ENCODE results near the gene DARS1. TPM values are rescaled to one million over a fixed set of nuclear protein-coding genes. Genes with fewer than 3 reads are reported as not detected.

DARS1 gene
- total RNA-seq, 2 donors from 2014 or later, result 54.9 to 57.2 TPM

GRCh38 chr2:135948141-135948540 is 37.3 kb downstream of the DARS1 start:
- Histone ChIP-seq H3K9me3 (no peaks in the 10 kb centered on the region), H3K4me3 (no peak overlapping the region), H3K4me1 (replicated peaks) (no peaks in the 10 kb centered on the region), H3K36me3 (no peaks in the 10 kb centered on the region), H3K27ac (no peak overlapping the region), H3K27me3 (replicated peaks; ENCODE audit: insufficient read depth) (no peaks in the 10 kb centered on the region)
- DNase-seq (ENCODE audit: low spot score), result no peak
- WGBS, result 94% methylated on average over 1 of the region's 1 CpG
- TF ChIP-seq CTCF (IDR thresholded peaks at IDR 0.05) (no peak), POLR2A (IDR thresholded peaks at IDR 0.05) (no peak), POLR2AphosphoS5 (IDR thresholded peaks at IDR 0.05) (no peak)
- intact Hi-C loops (cut with DNase I), result no loop called here

- whole genome bisulfite sequencing, result 98% methylated on average over 2 of the region's 2 CpGs
- Histone ChIP-seq H3K4me1 (replicated peaks) (no peaks in the 10 kb centered on the region), H3K27me3 (replicated peaks; ENCODE audit: insufficient read depth) (no peaks in the 10 kb centered on the region), H3K4me3 (no peak overlapping the region), H3K9me3 (no peaks in the 10 kb centered on the region), H3K36me3 (no peaks in the 10 kb centered on the region), H3K27ac (no peak overlapping the region)
- no peak for DNase-seq (ENCODE audit: low spot score)
- no peak for TF ChIP-seq POLR2A (IDR thresholded peaks at IDR 0.05)
- TF ChIP-seq POLR2AphosphoS5 (IDR thresholded peaks at IDR 0.05), result no peak
- no peak for TF ChIP-seq CTCF (IDR thresholded peaks at IDR 0.05)
- intact Hi-C loops (cut with DNase I), result no loop called here
These were observed 37.9 kb downstream of the DARS1 start for GRCh38 chr2:135947483-135947882.

GRCh38 chr2:135945526-135945925 is 39.9 kb downstream of the DARS1 start:
- intact Hi-C loops (cut with DNase I), result no loop called here
- no peaks in the 10 kb centered on the region for H3K9me3 ChIP-seq
- H3K27me3 ChIP-seq (replicated peaks; ENCODE audit: insufficient read depth), result no peaks in the 10 kb centered on the region
- no peak overlapping the region for H3K4me3 ChIP-seq
- 56% methylated on average over 3 of the region's 3 CpGs for WGBS
- no peak for DNase-seq (ENCODE audit: low spot score)
- H3K27ac ChIP-seq, result no peak overlapping the region
- TF ChIP-seq POLR2AphosphoS5 (IDR thresholded peaks at IDR 0.05) (no peak), CTCF (IDR thresholded peaks at IDR 0.05) (no peak), POLR2A (IDR thresholded peaks at IDR 0.05) (no peak)
- no peaks in the 10 kb centered on the region for H3K4me1 ChIP-seq (replicated peaks)
- no peaks in the 10 kb centered on the region for H3K36me3 ChIP-seq

- H3K4me1 ChIP-seq (replicated peaks), result no peaks in the 10 kb centered on the region
- no peaks in the 10 kb centered on the region for H3K36me3 ChIP-seq
- TF ChIP-seq POLR2A (IDR thresholded peaks at IDR 0.05) (no peak), POLR2AphosphoS5 (IDR thresholded peaks at IDR 0.05) (no peak), CTCF (IDR thresholded peaks at IDR 0.05) (no peak)
- intact Hi-C loops (cut with DNase I), result no loop called here
- no peak for DNase-seq (ENCODE audit: low spot score)
- H3K27me3 ChIP-seq (replicated peaks; ENCODE audit: insufficient read depth), result no peaks in the 10 kb centered on the region
- WGBS, result 96% methylated on average over 1 of the region's 1 CpG
- H3K4me3 ChIP-seq, result no peak overlapping the region
- H3K9me3 ChIP-seq, result no peaks in the 10 kb centered on the region
- no peak overlapping the region for H3K27ac ChIP-seq
These were observed 40.8 kb downstream of the DARS1 start for GRCh38 chr2:135944625-135945024.

GRCh38 chr2:135942936-135943688 is 42.3 kb downstream of the DARS1 start:
- no peaks in the 10 kb centered on the region for H3K27me3 ChIP-seq (replicated peaks; ENCODE audit: insufficient read depth)
- H3K27ac ChIP-seq, result no peak overlapping the region
- no peaks in the 10 kb centered on the region for H3K4me1 ChIP-seq (replicated peaks)
- WGBS, result 86% methylated on average over 5 of the region's 5 CpGs
- no peaks in the 10 kb centered on the region for H3K36me3 ChIP-seq
- no peak for DNase-seq (ENCODE audit: low spot score)
- H3K4me3 ChIP-seq, result no peak overlapping the region
- intact Hi-C loops (cut with DNase I), result no loop called here
- TF ChIP-seq CTCF (IDR thresholded peaks at IDR 0.05) (no peak), POLR2A (IDR thresholded peaks at IDR 0.05) (no peak), POLR2AphosphoS5 (IDR thresholded peaks at IDR 0.05) (no peak)
- no peaks in the 10 kb centered on the region for H3K9me3 ChIP-seq
